HFF-Myc (cell line): ENCODE results near the gene ACAD10.
"Not testable (repeated sequence)": the region's sequence is repeated elsewhere in the genome, so short reads cannot be mapped to it uniquely, and the experiment has no call there.

ENCODE experiments used
- DNase-seq: peaks from one replicate; pipeline ENCODE4 v3.0.0-alpha.2; 2011; ENCODE audit warnings: low read depth; ENCODE audit errors: extremely low read depth
- H3K4me3 ChIP-seq: replicated peaks from 2 replicates; pipeline ENCODE4 v1.5.1; 2011; ENCODE audit warnings: low read depth, mild to moderate bottlenecking, control low read depth, low read length
- CTCF ChIP-seq: IDR thresholded peaks from 2 replicates; pipeline ENCODE4 v1.5.1; 2012; ENCODE audit warnings: mild to moderate bottlenecking, low read depth, low read length, control low read depth; ENCODE audit errors: missing control alignments

The ACAD10 gene

DNA sequence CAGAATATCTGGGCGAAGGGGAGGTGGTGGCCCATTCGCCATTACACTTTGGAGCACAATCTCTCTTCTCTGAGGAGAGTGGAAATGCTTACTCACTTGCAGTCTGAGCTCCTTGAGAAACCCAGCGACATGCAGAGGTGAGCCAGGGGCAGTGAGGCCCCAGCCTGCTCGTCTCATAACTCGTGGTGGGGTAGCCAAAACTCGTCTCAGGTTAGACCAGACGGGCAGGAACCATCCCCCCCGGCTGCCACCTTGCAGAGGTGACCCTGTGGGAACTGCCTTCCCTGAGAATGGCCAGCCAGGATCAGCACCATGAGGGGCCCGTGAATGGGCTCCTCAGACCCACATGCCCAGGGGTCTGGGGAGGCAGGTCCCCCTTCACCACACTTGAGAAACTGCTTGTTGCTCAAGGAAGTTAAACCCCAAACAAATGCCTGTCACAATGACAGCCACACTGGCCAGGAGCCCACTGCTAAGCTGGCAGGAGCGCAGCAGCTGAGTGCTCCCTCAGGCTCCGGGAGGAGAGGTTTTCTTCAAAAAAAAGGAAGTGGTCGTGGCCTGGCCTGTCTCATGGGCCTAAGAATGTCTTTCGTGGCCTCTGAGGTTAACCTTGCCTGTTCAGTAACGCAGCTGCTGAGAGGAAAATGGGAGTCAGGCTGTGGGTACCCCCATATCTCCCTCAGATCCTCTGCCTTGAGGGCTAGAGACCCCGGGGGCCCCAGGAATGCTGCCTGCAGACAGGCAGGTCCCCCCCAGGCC, 71.7 kb downstream of the ACAD10 start:
- H3K4me3 ChIP-seq, result no peak overlapping the region
- no peak for DNase-seq
- no peak for TF ChIP-seq CTCF

- DNase-seq, result no peak
- H3K4me3 ChIP-seq, result no peak overlapping the region
- TF ChIP-seq CTCF, result no peak
These were observed 72.3 kb downstream of the ACAD10 start for GRCh38 chr12:111758120-111758561.

GRCh38 chr12:111759271-111759670, 73.4 kb downstream of the ACAD10 start:
- H3K4me3 ChIP-seq, result no peak overlapping the region
- no peak for TF ChIP-seq CTCF
- DNase-seq, result no peak

GRCh38 chr12:111759991-111760390, 74.1 kb downstream of the ACAD10 start:
- H3K4me3 ChIP-seq, result no peak overlapping the region
- DNase-seq, result no peak
- TF ChIP-seq CTCF, result no peak

GRCh38 chr12:111761099-111761498, 75.2 kb downstream of the ACAD10 start:
- no peak for DNase-seq
- TF ChIP-seq CTCF, result no peak
- H3K4me3 ChIP-seq, result no peak overlapping the region

GRCh38 chr12:111761706-111762105, 75.9 kb downstream of the ACAD10 start:
- H3K4me3 ChIP-seq, result no peak overlapping the region
- no peak for TF ChIP-seq CTCF
- DNase-seq, result no peak

DNA sequence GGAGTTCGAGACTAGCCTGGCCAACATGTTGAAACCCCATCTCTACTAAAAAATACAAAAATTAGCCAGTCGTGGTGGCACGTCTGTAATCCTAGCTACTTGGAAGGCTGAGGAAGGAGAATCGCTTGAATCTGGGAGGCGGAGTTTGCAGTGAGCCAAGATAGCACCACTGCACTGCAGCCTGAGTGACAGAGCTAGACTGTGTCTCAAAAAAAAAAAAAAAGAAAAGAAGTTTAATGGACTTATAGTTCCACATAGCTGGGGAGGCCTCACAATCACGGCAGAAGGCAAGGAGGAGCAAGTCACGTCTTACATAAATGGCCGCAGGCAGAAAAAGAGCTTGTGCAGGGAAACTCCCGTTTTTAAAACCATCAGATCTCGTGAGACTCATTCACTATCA, 77.7 kb downstream of the ACAD10 start:
- H3K4me3 ChIP-seq, DNase-seq: not testable (repeated sequence)
